ENCODE data around the gene AGO4.

- TF ChIP-seq CTCF (IDR thresholded peaks at IDR 0.05), result no peak
- no peak for TF ChIP-seq ZFX (IDR thresholded peaks at IDR 0.05; ENCODE audit: borderline replicate concordance)
Measured at GRCh38 chr1:35834218-35834617, 26.4 kb downstream of the AGO4 start.

All from 22Rv1 (cell line).